Measurements from ENCODE around the gene PERM1. TPM values are rescaled to one million over a fixed set of nuclear protein-coding genes. Genes with fewer than 3 reads are reported as not detected.
A peak's percentile ranks its signal among the peaks of the same experiment; 100 is the strongest.

Gene PERM1
- polyA plus RNA-seq, 1 donor from 2014 or later = not detected

- peaks cover 0 to 7% (median 0%) of the 10 kb centered on the region in 3 donors for H3K4me1 Mint-ChIP-seq
- no peaks in the 10 kb centered on the region for H3K36me3 Mint-ChIP-seq
- H3K4me3 Mint-ChIP-seq = peak overlapping the region in 1 of 4 donors; percentile 23
- H3K9me3 Mint-ChIP-seq = no peaks in the 10 kb centered on the region
- H3K27me3 Mint-ChIP-seq = peaks cover 24% of the 10 kb centered on the region
- no peak overlapping the region for H3K27ac Mint-ChIP-seq
These were observed 43.0 kb downstream of the PERM1 start for GRCh38 chr1:938711-939489.

DNA sequence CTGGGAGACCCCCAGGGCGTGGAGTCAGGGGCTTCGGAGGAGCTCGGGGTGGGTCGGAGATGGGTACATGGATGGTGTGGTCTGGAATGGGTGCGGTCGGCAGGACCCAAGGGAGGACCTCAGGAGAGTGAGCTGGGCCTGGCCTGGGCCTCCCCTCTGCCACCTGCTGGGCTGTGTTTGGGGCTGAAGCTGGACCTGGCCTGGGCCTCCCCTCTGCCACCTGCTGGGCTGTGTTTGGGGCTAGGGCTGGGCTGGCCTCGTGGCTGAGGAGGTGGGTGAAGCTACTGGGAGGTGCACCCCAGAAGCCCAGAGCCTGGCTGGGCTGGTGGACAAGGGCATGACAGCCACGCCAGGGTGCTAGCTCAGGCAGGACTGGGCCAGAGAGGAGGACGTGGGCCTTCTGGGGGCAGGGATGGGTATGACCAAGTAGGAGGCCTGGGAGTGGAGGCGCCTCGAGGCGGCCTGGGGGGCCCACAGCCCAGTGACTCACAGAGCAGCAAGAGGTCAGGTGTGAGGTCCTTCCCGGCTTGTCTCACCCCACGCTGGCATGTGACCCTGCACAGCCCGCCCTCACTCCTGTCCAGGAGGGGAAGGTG lies 43.7 kb downstream of the PERM1 start:
- H3K27me3 Mint-ChIP-seq = peaks cover 24% of the 10 kb centered on the region
- peak overlapping the region in 1 of 4 donors; percentile 43 for H3K4me3 Mint-ChIP-seq
- no peaks in the 10 kb centered on the region for H3K36me3 Mint-ChIP-seq
- peaks cover 0 to 7% (median 0%) of the 10 kb centered on the region in 3 donors for H3K4me1 Mint-ChIP-seq
- no peak overlapping the region for H3K27ac Mint-ChIP-seq
- H3K9me3 Mint-ChIP-seq = no peaks in the 10 kb centered on the region

DNA sequence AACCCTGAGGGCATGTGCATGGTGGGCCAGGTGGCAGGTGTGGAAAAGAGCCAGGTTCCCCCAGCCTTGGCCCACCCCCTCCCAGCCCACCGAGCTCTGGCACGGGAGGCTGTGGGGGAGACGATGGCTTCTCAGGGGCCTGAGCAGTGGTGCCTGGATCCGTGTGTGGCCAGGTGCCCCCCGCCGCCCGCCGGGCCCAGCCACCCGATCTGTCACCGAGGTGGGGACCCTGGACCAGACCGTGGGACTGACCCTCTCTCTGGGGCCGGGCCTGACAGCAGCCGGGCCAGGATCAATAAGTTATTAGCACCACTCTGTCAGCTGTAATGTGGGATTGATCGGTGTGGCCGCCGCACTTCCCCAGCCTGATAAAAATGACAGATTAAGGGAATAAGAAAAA lies 44.4 kb downstream of the PERM1 start:
- H3K4me1 Mint-ChIP-seq = peaks cover 0 to 7% (median 0%) of the 10 kb centered on the region in 3 donors
- peaks cover 26% of the 10 kb centered on the region for H3K27me3 Mint-ChIP-seq
- no peaks in the 10 kb centered on the region for H3K36me3 Mint-ChIP-seq
- no peak overlapping the region for H3K27ac Mint-ChIP-seq
- no peaks in the 10 kb centered on the region for H3K9me3 Mint-ChIP-seq
- peak overlapping the region in 1 of 4 donors; percentile 43 for H3K4me3 Mint-ChIP-seq

DNA sequence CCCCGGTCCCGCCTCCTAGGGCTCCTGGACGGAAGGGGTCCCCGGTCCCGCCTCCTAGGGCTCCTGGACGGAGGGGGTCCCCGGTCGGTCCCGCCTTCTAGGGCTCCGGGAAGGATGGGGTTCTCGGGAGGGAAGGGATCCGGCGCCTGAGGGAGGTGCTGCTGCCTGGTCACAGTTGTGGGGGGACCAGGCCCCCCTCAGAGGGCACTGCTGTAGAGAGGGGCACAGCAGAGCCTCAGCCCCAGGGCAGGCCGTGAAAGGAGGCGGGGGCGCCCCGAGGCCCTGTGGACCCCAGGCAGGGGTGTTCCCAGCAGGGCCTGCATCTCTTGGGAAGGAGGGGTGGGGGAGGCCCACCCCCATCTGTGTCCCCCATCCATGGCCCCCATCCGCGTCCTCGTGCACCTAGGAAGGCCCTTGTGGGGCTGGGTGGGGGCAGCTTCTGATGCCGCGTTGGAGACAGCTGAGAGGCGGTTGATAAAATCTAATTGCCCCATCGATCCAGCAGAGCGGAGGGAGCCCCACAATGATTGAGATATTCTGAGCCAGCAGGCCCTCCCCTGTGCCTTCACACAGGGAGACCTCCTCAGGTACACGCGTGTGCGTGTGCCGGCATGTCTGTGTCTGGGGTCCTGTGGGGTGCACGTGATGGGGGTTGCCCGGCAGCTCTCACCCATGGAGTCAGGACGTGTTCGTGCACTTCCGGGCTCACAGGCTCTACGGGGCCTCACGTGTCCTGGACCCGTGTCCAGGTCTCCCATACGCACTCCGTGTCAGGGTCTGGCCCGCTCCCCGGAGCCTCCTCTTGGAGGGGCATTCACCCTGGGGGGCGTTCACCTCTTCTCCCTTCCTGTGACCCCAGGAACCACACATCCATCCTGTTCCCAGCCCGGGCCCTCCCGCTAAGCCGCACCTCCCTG lies 45.3 kb downstream of the PERM1 start:
- Mint-ChIP-seq H3K27me3 (peaks cover 26% of the 10 kb centered on the region), H3K4me1 (peaks cover 0 to 7% (median 2%) of the 10 kb centered on the region in 3 donors), H3K4me3 (no peak overlapping the region), H3K27ac (no peak overlapping the region), H3K9me3 (no peaks in the 10 kb centered on the region), H3K36me3 (no peaks in the 10 kb centered on the region)

DNA sequence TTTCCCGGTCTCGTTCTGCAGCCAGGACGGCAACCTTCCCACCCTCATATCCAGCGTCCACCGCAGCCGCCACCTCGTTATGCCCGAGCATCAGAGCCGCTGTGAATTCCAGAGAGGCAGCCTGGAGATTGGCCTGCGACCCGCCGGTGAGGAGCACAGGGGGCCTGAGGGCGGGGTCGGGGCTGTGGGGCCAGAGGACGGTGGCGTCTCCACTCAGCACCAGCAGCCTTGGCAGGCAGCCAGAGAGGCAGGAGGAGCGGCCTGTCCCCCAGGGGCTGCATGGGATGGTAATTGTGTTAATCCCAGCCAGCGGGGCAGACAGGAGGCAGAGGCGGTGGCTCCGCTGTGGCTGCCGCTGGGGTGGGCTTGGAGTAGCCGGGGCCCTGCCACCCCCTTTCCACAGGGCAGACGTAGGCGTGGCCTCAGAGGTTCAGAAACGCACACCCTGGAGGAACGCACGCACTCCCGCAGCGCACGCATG lies 46.1 kb downstream of the PERM1 start:
- Mint-ChIP-seq H3K27me3 (peaks cover 26% of the 10 kb centered on the region), H3K4me3 (no peak overlapping the region), H3K27ac (no peak overlapping the region)

DNA sequence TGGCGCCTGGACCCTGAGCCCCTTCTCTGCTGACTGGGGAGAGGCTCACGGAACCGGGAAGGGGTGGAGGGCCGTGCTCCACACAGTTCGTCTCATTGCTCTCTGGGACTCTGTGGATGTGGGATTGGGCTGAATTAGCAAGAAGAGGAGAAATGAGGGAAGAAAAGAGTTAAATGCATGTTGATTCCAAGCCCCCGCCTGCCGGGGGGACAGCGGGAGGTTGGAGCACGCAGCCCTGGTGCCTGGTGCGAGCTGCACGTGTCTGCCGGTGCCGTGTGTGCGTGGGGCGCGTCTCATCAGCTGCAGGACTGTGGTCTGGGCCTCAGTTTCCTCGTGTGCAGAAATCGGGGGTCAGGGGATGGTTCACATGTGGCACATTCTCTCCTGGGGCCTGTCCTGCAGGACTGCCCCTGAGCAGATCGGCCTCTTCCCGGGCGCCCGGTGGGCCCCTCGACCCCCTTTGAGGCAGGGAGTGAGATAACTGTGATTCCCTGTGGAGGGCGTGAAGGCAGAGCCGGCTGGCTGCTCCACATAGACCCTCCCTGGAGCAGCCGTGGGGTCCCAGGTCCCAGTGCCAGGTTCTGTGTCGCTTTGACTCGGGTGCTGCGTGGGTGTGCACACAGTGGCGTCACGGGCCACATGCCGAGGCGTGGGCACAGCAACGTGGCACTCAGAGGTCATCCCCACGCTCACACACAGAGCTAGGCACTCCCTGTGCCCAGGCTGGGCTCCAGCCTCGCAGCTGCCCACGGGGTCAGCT lies 46.7 kb downstream of the PERM1 start:
- Mint-ChIP-seq H3K27ac (no peak overlapping the region), H3K27me3 (peaks cover 22% of the 10 kb centered on the region), H3K4me3 (peak overlapping the region in 1 of 4 donors; percentile 45), H3K4me1 (peaks cover 0 to 5% (median 4%) of the 10 kb centered on the region in 3 donors), H3K36me3 (no peaks in the 10 kb centered on the region), H3K9me3 (no peaks in the 10 kb centered on the region)

More for the DNA sequence above, 46.1 kb downstream of the PERM1 start:
- Mint-ChIP-seq H3K36me3 (no peaks in the 10 kb centered on the region), H3K4me1 (peaks cover 0 to 8% (median 4%) of the 10 kb centered on the region in 3 donors), H3K9me3 (no peaks in the 10 kb centered on the region)

GRCh38 chr1:933603-933940 lies 48.3 kb downstream of the PERM1 start:
- no peak overlapping the region for H3K4me3 Mint-ChIP-seq
- no peaks in the 10 kb centered on the region for H3K36me3 Mint-ChIP-seq
- H3K9me3 Mint-ChIP-seq = no peaks in the 10 kb centered on the region
- peaks cover 0 to 6% (median 5%) of the 10 kb centered on the region in 3 donors for H3K4me1 Mint-ChIP-seq
- no peak overlapping the region for H3K27ac Mint-ChIP-seq
- H3K27me3 Mint-ChIP-seq = peaks cover 21% of the 10 kb centered on the region

DNA sequence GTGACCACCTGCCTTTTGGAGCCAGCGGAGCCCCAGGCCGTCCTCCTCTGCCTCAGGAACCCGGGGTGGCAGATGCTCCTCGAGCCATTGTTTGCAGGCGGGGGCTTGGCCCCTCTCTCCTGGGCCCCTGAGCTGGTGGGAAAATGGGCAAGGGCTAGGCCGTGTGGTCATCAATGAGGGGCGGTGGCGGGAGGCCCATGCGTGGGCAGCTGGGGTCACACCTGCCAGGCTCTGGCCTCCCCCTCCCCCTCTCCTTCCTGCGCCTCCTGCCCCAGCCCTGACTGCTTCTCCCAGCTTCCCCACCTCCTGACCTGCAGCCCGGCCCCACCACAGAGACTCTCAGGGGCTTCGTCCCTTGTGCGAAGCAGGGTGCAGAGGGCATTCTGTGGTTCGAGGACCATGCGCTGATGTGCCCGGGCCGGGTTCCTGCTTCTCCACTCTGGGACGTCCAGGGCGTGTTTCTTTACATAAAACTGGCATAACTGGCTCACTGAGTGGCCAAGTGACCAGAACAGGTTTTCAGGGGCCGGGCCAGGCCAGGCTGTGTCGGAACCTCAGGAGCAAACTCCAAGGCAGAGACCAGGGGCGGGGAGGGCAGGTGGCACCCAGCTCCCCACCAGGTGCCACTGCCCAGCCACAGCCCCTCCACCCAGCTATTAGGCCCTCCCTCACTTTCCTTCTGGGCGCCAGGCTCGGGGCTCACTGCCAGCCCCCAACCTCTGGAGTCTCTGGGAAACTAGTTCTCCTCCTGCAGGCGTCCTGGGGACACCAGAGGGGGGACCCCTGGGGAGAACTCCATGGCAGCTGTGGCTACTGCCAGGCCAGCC lies 48.9 kb downstream of the PERM1 start:
- Mint-ChIP-seq H3K9me3 (no peaks in the 10 kb centered on the region), H3K27ac (no peak overlapping the region), H3K4me3 (peak overlapping the region in 1 of 4 donors; percentile 82), H3K4me1 (peaks cover 0 to 6% (median 5%) of the 10 kb centered on the region in 3 donors), H3K36me3 (no peaks in the 10 kb centered on the region), H3K27me3 (peaks cover 17% of the 10 kb centered on the region)

- H3K27me3 Mint-ChIP-seq = peaks cover 17% of the 10 kb centered on the region
- H3K4me1 Mint-ChIP-seq = peaks cover 0 to 6% (median 5%) of the 10 kb centered on the region in 3 donors
- H3K9me3 Mint-ChIP-seq = no peaks in the 10 kb centered on the region
- no peak overlapping the region for H3K4me3 Mint-ChIP-seq
- H3K36me3 Mint-ChIP-seq = no peaks in the 10 kb centered on the region
- H3K27ac Mint-ChIP-seq = no peak overlapping the region
These were observed 49.8 kb downstream of the PERM1 start for GRCh38 chr1:932173-932510.

DNA sequence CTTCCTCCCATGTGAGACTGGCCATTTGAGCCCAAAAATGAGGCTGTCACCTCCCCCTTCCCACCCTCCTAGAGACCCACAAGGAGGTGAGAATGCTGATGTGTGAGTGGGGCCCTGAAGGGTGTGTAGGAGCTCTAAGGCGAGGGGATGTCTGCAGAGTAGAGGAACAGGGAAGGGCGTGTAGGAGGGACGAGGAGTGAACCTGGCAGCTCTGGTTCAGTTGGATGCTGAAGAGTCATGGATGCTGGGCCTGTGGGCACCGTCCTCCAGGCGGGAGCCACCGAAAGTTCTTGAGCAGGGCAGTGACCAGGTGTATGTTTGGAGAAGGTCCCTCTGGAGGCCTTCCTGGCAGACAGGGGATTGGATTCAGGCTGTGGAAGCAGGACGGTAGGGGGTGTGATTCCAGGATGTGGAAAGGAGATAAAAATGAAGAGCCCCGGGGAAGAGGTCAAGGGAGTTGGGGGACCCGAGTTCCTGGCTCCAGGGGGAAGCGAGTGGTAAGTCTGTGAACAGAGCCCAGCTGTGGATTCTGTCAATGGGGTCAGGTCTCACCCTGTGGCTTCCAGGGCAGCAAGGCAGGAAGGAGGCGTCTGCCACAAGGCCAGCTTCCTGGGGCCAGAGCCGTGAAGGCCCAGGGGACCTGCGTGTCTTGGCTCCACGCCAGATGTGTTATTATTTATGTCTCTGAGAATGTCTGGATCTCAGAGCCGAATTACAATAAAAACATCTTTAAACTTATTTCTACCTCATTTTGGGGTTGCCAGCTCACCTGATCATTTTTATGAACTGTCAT lies 50.3 kb downstream of the PERM1 start:
- Mint-ChIP-seq H3K27ac (no peak overlapping the region), H3K9me3 (no peaks in the 10 kb centered on the region), H3K4me3 (no peak overlapping the region), H3K36me3 (no peaks in the 10 kb centered on the region), H3K4me1 (peaks cover 0 to 6% (median 5%) of the 10 kb centered on the region in 3 donors), H3K27me3 (peaks cover 21% of the 10 kb centered on the region)

DNA sequence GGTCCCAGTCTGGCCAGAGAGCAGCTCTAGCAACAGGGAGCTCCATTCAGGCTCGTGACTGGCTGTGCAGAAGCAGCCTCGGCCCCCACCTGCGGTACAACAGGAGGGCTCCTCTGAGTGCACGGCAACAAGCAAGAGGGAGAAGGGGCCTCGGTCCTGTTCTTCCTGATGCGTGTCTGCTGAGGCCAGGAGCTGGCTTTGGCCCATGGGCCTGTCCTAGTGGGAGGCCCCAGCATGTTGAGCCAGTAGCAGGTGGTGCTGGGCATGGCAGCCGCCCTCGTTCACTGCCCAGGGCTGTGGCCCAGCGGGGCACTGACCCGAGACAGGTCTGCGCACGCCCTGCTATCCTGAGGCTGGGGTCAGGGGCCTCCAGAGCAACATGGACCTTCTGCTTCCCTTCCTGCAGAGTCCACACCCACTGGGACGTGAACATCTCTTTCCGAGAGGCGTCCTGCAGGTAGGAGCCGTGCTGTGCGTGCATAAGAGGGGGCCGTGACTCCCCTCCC lies 51.2 kb downstream of the PERM1 start:
- peaks cover 0 to 6% (median 5%) of the 10 kb centered on the region in 3 donors for H3K4me1 Mint-ChIP-seq
- H3K36me3 Mint-ChIP-seq = no peaks in the 10 kb centered on the region
- H3K27me3 Mint-ChIP-seq = peaks cover 28% of the 10 kb centered on the region
- no peak overlapping the region for H3K27ac Mint-ChIP-seq
- H3K4me3 Mint-ChIP-seq = no peak overlapping the region
- H3K9me3 Mint-ChIP-seq = no peaks in the 10 kb centered on the region

DNA sequence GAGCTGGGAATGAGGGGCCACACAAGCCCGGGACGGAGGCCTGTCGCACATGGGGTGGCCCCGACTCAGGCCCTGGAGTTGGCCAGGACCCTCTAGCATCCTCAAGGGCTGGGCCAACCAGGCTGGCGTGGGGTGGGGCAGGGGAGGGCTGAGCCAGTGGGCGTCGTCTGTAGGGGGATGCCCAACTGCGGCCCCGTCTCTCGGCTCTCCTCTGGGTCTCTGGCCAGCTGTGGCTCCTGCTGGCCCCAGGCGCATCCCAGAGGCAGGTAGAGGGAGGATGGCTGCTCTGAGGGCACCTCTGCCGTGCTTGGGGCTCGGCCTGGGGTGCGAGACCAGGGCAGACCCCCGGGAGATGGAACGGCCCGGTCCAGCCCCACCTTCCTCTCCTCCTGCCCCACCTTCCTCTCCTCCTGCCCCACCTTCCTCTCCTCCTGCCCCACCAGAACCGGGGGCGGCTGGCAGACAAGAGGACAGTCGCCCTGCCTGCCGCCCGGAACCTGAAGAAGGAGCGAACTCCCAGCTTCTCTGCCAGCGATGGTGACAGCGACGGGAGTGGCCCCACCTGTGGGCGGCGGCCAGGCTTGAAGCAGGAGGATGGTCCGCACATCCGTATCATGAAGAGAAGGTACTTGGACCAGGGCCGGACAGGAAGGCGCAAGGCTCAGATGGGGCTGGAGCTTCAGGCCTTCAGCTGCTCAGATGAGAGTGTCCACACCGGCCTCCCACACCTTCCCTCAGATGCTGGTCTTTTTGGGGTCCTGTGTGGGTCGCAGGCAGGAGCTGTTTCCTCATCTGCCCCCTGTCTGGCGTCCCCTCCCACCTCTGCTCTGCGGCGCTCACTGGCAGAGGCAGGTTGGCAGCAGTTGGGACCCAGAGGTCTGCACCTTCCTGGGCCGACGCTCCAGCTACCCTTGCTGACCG lies 51.9 kb downstream of the PERM1 start:
- Mint-ChIP-seq H3K4me3 (no peak overlapping the region), H3K27me3 (peaks cover 23% of the 10 kb centered on the region)

More for the DNA sequence above, 51.9 kb downstream of the PERM1 start:
- Mint-ChIP-seq H3K27ac (no peak overlapping the region), H3K36me3 (no peaks in the 10 kb centered on the region), H3K9me3 (no peaks in the 10 kb centered on the region), H3K4me1 (peaks cover 0 to 6% (median 5%) of the 10 kb centered on the region in 3 donors)
